GM12865 (cell line): ENCODE results near the gene EHBP1.

ENCODE experiments used
- DNase-seq: peaks from one replicate; pipeline ENCODE4 v3.0.0; 2010; ENCODE audit warnings: low read depth
- H3K4me3 ChIP-seq: 2 replicates; pipeline ENCODE4 v1.5.1; 2011; ENCODE audit warnings: mild to moderate bottlenecking, low read depth, low read length, control low read depth
- CTCF ChIP-seq: IDR thresholded peaks from 2 replicates; pipeline ENCODE4 v1.5.1; 2011; ENCODE audit warnings: low read length, control low read depth, low read depth, inconsistent platforms; ENCODE audit not compliant: insufficient read depth; ENCODE audit errors: missing control alignments

EHBP1 gene

DNA sequence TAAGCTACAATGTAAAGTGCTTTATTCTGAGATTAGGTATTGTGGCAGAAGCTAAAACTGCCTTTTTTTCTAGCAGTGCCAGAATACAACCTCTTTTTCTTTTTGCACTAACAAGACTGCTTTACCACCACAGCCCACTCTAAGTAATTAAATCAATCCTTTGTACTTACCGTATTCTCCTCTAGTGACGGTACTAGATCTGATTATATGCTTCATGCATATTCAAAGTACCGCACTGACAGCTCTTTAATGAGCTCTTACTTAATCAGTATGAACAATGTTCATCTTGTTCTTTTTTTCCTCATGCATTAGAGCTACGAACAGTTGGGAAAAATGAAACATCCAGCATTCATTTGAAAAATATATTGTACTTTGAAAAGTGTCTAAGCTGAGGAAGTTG is 329.0 kb downstream of the EHBP1 start:
- no peak for DNase-seq
- no peak overlapping the region for H3K4me3 ChIP-seq
- no peak for TF ChIP-seq CTCF

DNA sequence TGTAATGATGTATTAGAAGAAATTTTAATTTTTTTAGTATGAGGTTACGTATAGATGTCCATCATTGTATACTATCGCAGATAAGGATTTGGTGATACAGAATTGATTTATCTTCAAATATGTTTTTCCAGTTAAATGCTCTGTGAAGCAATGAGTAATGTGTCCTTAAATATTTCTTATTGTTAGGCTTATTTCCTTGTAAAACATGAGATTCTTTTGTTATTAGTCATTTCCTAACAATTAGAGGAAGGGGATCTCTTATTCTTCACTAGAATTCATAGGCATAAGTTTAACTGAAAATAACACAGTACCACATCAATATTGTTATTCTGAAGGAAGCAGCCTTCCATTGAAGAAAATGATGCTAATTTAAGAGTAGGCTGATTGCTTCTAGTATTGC is 329.7 kb downstream of the EHBP1 start:
- no peak overlapping the region for H3K4me3 ChIP-seq
- no peak for DNase-seq
- TF ChIP-seq CTCF, result no peak

DNA sequence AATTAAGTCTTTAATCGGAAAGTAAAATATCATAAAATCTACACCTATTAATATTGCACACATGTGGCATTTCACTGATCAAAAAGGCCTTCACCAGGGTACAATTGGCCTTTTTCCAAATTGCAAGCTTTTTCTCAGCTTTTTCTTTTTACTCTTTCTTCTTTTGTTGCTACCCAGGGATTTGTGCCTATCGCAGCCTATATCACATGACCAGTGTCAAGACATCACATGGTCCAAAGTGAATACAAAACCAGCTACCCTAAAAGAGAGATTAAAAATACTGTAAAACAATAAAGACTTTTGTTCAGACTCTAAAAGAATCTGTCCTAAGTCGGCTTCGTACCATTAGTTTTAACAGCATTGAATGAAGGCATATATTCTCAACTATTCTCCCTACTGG is 330.1 kb downstream of the EHBP1 start:
- DNase-seq, result no peak
- H3K4me3 ChIP-seq, result no peak overlapping the region
- no peak for TF ChIP-seq CTCF

DNA sequence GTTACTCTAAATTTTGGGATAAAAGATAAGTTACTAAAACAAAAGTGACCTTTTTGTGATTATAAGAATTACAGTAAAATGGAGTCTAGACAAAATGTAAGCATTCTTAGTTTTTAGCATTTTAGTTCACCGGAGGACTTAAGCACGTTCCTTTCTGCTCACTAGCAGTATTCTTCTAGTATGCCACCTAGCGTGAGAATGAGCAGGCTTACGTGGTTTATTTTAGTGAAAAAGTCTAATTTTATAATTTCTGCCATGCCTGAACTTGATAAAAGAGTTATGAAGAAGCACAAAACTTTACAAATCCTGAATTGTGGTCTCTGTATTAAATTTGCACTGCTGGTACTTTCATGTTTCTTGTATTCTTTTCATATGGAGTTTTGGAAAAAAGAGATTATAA is 332.5 kb downstream of the EHBP1 start:
- no peak overlapping the region for H3K4me3 ChIP-seq
- no peak for TF ChIP-seq CTCF
- DNase-seq, result no peak

GRCh38 chr2:63040586-63040985 is 335.1 kb downstream of the EHBP1 start:
- H3K4me3 ChIP-seq, result no peak overlapping the region
- no peak for DNase-seq
- no peak for TF ChIP-seq CTCF

GRCh38 chr2:63041592-63041991 is 336.1 kb downstream of the EHBP1 start:
- H3K4me3 ChIP-seq, result no peak overlapping the region
- DNase-seq, result no peak
- no peak for TF ChIP-seq CTCF
